ENCODE results near the gene C3orf62. TPM values are rescaled to one million over a fixed set of nuclear protein-coding genes. Genes with fewer than 3 reads are reported as not detected.

C3orf62 gene
- total and polyA plus RNA-seq, 2 donors (not counting 1 experiment from before 2014, with no cell fraction given): 6.8 to 7.8 TPM

- Mint-ChIP-seq H3K4me1 (no peaks in the 10 kb centered on the region), H3K9me3 (ENCODE audit: insufficient read depth) (no peaks in the 10 kb centered on the region), H3K27ac (no peak overlapping the region), H3K27me3 (no peaks in the 10 kb centered on the region), H3K4me3 (no peak overlapping the region)
- intact Hi-C loops (cut with micrococcal nuclease): no loop called here
- H2AFZ ChIP-seq (ENCODE audit: insufficient read depth, low read depth, low read length, poor library complexity, severe bottlenecking): no peak overlapping the region
- no peak for TF ChIP-seq EZH2 (IDR thresholded peaks at IDR 0.05; ENCODE audit: borderline replicate concordance, insufficient read depth, low read depth, low read length, poor library complexity, severe bottlenecking)
- no peak for TF ChIP-seq CTCF (IDR thresholded peaks at IDR 0.05)
- H3K27me3 ChIP-seq (replicated peaks in 1 of 4; ENCODE audit: control extremely low read depth in 1 of 4, control insufficient read depth in 3 of 4, insufficient read depth in 4 of 4, low read length in 3 of 4): no peaks in the 10 kb centered on the region
- WGBS (ENCODE audit: insufficient coverage): no CpG with 5 or more reads among the region's 1 CpG
- POLR2A ChIA-PET: no interaction called here
- ATAC-seq (ENCODE audit: low read depth) (no peak), DNase-seq (no peak)
- H3K27ac ChIP-seq (ENCODE audit: low read length in 2 of 2): no peak overlapping the region
- no peak overlapping the region for H3K9ac ChIP-seq (ENCODE audit: low read length)
- H3K4me1 ChIP-seq (ENCODE audit: control insufficient read depth in 2 of 2, insufficient read depth in 2 of 2, low read length in 2 of 2): no peaks in the 10 kb centered on the region
- H3K9me3 ChIP-seq (ENCODE audit: control extremely low read depth in 1 of 3, control insufficient read depth in 2 of 3, insufficient read depth in 1 of 3, low read length in 2 of 3): no peaks in the 10 kb centered on the region
- H3K79me2 ChIP-seq (ENCODE audit: control insufficient read depth, insufficient read depth, low read length): no peaks in the 10 kb centered on the region
- CTCF ChIA-PET: no interaction called here
- no peak overlapping the region for H3K4me3 ChIP-seq (ENCODE audit: control extremely low read depth in 1 of 5, extremely low read depth in 1 of 5, insufficient read depth in 1 of 5, low read depth in 2 of 5, low read length in 4 of 5)
- no peaks in the 10 kb centered on the region for H4K20me1 ChIP-seq (ENCODE audit: control insufficient read depth, insufficient read depth, low read length, poor library complexity, severe bottlenecking)
- H3K4me2 ChIP-seq (replicated peaks; ENCODE audit: low read depth, low read length, poor library complexity, severe bottlenecking): no peak overlapping the region
- no peaks in the 10 kb centered on the region for H3K36me3 ChIP-seq (replicated peaks in 1 of 2; ENCODE audit: control extremely low read depth in 1 of 2, control insufficient read depth in 1 of 2, extremely low read depth in 1 of 2, insufficient read depth in 2 of 2, low read length in 1 of 2)
Observed at GRCh38 chr3:49255112-49255511, 21.9 kb downstream of the C3orf62 start.

DNA sequence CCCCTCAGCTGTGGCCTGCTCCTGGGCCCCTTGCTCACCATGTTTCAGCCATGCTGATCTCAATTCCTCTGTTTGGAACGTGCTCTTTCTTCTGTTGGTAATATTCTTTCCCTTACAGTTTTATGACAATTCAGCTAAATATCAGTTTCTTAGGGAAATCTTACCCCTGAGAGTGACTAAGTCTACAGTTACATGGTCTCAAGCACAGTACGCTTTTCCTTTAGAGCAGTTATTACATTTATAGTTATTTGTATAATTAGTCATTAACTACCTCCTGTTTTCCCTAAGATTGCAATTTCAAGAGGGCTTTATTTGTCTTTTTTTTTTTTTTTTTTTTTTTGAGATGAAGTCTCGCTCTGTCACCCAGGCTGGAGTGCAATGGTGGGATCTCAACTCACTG is 23.5 kb downstream of the C3orf62 start:
- WGBS (ENCODE audit: insufficient coverage): no CpG with 5 or more reads among the region's 3 CpGs
- peaks cover 6% of the 10 kb centered on the region for H3K4me1 Mint-ChIP-seq
- H3K27me3 ChIP-seq (replicated peaks in 1 of 4; ENCODE audit: control extremely low read depth in 1 of 4, control insufficient read depth in 3 of 4, insufficient read depth in 4 of 4, low read length in 3 of 4): no peaks in the 10 kb centered on the region
- no peaks in the 10 kb centered on the region for H3K9me3 ChIP-seq (ENCODE audit: control extremely low read depth in 1 of 3, control insufficient read depth in 2 of 3, insufficient read depth in 1 of 3, low read length in 2 of 3)
- no peak overlapping the region for H3K4me2 ChIP-seq (replicated peaks; ENCODE audit: low read depth, low read length, poor library complexity, severe bottlenecking)
- no peak overlapping the region for H3K9ac ChIP-seq (ENCODE audit: low read length)
- H3K27me3 Mint-ChIP-seq: no peaks in the 10 kb centered on the region
- CTCF ChIA-PET: no interaction called here
- no peak for ATAC-seq (ENCODE audit: low read depth)
- H3K79me2 ChIP-seq (ENCODE audit: control insufficient read depth, insufficient read depth, low read length): no peaks in the 10 kb centered on the region
- H4K20me1 ChIP-seq (ENCODE audit: control insufficient read depth, insufficient read depth, low read length, poor library complexity, severe bottlenecking): no peaks in the 10 kb centered on the region
- H3K4me1 ChIP-seq (ENCODE audit: control insufficient read depth in 2 of 2, insufficient read depth in 2 of 2, low read length in 2 of 2): no peaks in the 10 kb centered on the region
- POLR2A ChIA-PET: interaction anchor here (0.7 kb wide), 1 partner anchor 110 kb away, joined by 6 read pairs; no protein-coding TSS in a partner anchor
- H3K36me3 ChIP-seq (replicated peaks in 1 of 2; ENCODE audit: control extremely low read depth in 1 of 2, control insufficient read depth in 1 of 2, extremely low read depth in 1 of 2, insufficient read depth in 2 of 2, low read length in 1 of 2): no peaks in the 10 kb centered on the region
- no peak overlapping the region for H3K4me3 ChIP-seq (ENCODE audit: control extremely low read depth in 1 of 5, extremely low read depth in 1 of 5, insufficient read depth in 1 of 5, low read depth in 2 of 5, low read length in 4 of 5)
- intact Hi-C loops (cut with micrococcal nuclease): no loop called here
- H2AFZ ChIP-seq (ENCODE audit: insufficient read depth, low read depth, low read length, poor library complexity, severe bottlenecking): no peak overlapping the region
- H3K9me3 Mint-ChIP-seq (ENCODE audit: insufficient read depth): no peaks in the 10 kb centered on the region
- no peak for DNase-seq
- no peak overlapping the region for H3K4me3 Mint-ChIP-seq
- no peak overlapping the region for H3K27ac Mint-ChIP-seq
- TF ChIP-seq EZH2 (IDR thresholded peaks at IDR 0.05; ENCODE audit: borderline replicate concordance, insufficient read depth, low read depth, low read length, poor library complexity, severe bottlenecking) (no peak), CTCF (IDR thresholded peaks at IDR 0.05) (no peak)
- no peak overlapping the region for H3K27ac ChIP-seq (ENCODE audit: low read length in 2 of 2)
